Upper lobe of right lung (tissue), 1 donor: ENCODE data around the gene SLC13A3. TPM values are rescaled to one million over a fixed set of nuclear protein-coding genes. Genes with fewer than 3 reads are reported as not detected.
A peak's percentile ranks its signal among the peaks of the same experiment; 100 is the strongest.

Experiments
- ATAC-seq: fragments of 200-7000 bp; cut with Tn5 transposase; one replicate; pipeline ENCODE4 v1.9.1; 2020; ENCODE audit warnings: mild to moderate bottlenecking, moderate library complexity
- DNase-seq: peaks from one replicate; pipeline ENCODE4 v3.0.0-alpha.2; 2020
- H3K27ac ChIP-seq: fragments of 200-600 bp; one replicate; pipeline ENCODE4 v1.8.0; 2022
- H3K27me3 ChIP-seq: fragments of 200-600 bp; one replicate; pipeline ENCODE4 v1.8.0; 2022; ENCODE audit warnings: mild to moderate bottlenecking
- H3K36me3 ChIP-seq: fragments of 200-600 bp; one replicate; pipeline ENCODE4 v1.8.0; 2022
- H3K4me1 ChIP-seq: fragments of 200-600 bp; one replicate; pipeline ENCODE4 v1.8.0; 2022
- H3K4me3 ChIP-seq: fragments of 200-600 bp; one replicate; pipeline ENCODE4 v1.8.0; 2022; ENCODE audit warnings: mild to moderate bottlenecking
- H3K9me3 ChIP-seq: fragments of 200-600 bp; one replicate; pipeline ENCODE4 v1.8.0; 2022
- intact Hi-C: fragments of 100-400 bp; cut with DNase I; formaldehyde crosslinking; loops from one replicate; pipeline ENCODE4 v1.11.0; 2022
- total RNA-seq: library from RNA; stranded (reverse); fragmentation: NEBNext Ultra II Directional; extraction: Animal tissue kit (Norgen Biotek cat#: 25700); gene quantifications from one replicate; pipeline ENCODE4 v1.2.1, GENCODE V29; 2021
- TF ChIP-seq, protein P1 (sequence below): fragments of 200-600 bp; IDR thresholded peaks from one replicate; pipeline ENCODE4 v1.8.0; 2022; ENCODE audit warnings: antibody characterized with exemption
- donor health status: DM: no; HTN: yes; CAD: no; lungs with severe emphysema.

Gene SLC13A3
- total RNA-seq, 1 donor from 2014 or later, result 1.6 TPM

DNA sequence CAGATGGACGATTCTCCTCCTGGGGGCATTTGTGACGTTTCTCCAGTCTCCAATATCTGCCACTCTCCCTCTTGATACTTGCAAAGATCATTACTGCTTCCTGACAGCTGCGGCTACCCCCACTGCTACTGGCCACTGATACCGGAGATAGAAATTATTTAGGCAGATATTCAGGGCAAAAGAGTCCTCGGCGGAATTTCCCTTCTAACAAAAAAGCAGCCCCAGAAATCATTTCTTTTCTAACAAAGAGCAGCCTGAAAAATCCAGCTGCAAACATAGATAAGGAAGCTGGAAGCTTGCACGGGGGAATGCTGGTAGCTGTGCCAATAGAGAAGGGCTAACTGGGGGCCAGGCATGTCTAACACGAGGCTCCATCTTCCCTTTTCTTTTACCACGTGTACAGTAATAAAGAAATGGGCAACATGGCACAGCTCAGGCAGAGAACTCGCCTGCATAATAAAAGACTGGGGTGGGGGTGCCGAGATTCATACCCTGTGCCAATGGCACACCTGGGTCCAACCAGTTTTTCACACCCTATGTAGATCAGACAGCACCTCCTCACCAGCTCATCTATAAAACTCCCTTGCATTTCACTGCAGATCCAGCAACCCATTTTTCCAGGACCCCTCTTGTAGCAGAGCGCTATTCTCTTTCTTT, 31.9 kb upstream of the SLC13A3 start:
- DNase-seq, result no peak
- TF ChIP-seq, protein P1, sequence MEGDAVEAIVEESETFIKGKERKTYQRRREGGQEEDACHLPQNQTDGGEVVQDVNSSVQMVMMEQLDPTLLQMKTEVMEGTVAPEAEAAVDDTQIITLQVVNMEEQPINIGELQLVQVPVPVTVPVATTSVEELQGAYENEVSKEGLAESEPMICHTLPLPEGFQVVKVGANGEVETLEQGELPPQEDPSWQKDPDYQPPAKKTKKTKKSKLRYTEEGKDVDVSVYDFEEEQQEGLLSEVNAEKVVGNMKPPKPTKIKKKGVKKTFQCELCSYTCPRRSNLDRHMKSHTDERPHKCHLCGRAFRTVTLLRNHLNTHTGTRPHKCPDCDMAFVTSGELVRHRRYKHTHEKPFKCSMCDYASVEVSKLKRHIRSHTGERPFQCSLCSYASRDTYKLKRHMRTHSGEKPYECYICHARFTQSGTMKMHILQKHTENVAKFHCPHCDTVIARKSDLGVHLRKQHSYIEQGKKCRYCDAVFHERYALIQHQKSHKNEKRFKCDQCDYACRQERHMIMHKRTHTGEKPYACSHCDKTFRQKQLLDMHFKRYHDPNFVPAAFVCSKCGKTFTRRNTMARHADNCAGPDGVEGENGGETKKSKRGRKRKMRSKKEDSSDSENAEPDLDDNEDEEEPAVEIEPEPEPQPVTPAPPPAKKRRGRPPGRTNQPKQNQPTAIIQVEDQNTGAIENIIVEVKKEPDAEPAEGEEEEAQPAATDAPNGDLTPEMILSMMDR, result no peak
- intact Hi-C loops, result no loop called here
- Histone ChIP-seq H3K4me3 (peak overlapping the region; percentile 37), H3K4me1 (peaks cover 37% of the 10 kb centered on the region), H3K27me3 (no peaks in the 10 kb centered on the region), H3K9me3 (no peaks in the 10 kb centered on the region), H3K36me3 (peaks cover 20% of the 10 kb centered on the region), H3K27ac (no peak overlapping the region)
- ATAC-seq, result no peak

DNA sequence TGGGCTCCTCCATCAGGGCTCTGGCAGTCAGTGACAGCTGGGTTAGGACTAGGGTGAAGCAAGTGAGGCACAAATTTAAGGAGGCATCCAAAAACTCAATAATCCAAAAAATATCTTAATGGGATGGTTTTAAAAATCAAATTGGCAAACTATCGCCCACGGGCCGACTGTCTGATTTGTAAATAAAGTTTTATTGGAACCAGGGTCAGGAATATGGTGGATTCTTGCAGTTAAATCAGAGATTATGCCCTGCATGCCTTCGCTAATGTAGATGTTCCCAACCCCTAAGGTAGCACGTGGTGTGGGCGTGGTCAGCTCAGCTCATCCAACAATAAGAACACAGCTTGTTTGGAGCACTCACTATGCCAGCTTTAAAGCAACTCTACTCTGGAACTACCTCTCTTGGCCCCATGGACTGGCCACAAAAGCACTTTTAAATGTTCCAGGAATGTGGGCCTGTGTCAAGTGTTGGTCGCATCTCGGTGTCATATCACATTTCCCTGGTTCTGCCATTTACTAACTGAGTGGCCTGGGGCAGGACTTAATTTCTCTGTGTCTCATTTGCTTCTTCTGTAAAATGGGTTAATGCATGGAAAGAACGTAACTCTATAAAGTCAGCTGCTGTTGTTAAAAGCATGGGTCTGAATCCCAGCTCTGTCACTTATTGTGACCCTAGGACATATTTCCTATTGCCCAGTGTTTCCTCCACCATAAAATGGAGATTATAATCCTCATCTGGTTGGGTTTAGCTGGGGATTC, 31.0 kb upstream of the SLC13A3 start:
- H3K36me3 ChIP-seq, result peaks cover 20% of the 10 kb centered on the region
- ATAC-seq, result no peak

DNA sequence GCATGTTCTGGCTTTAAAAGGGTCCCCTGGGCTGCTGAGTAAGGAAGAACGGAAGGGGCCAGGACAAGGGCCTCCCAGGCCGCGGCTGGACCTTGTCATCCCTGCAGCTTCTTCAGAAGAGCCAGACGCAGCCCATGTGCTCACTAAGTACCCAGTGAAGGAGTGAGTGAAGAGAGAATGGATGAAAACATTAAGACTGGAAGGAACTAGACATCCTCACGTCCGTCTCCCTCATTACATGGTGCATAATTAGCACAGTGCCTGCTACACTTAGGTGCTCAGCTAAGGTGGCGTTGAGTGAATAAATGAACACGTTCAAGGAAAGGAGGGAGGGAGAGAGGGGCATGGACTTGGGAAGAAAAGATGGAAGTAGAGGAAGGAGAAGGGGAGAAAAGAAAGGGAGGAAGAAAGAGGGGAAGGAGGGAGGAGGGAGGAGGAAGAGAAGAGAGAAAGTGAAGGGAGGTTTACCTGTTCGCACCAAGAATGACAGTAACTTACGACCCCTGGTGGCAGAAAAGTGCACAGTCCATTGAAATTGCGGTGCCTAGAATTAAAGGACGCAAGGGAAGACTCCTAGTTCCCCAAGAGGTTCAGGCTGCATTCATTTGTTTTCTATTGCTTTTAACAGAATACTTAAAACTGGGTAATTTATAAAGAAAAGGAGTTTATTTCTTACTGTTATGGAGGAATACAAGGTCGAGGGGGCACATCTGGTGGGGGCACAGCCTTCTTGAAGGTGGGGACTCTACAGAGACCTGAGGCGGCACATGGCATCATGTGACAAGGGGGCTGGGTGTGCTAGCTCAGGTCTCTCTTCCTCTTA, 30.0 kb upstream of the SLC13A3 start:
- ATAC-seq (peak; percentile 62), DNase-seq (no peak)
- Histone ChIP-seq H3K27me3 (no peaks in the 10 kb centered on the region), H3K9me3 (no peaks in the 10 kb centered on the region), H3K4me3 (no peak overlapping the region), H3K36me3 (peaks cover 14% of the 10 kb centered on the region), H3K4me1 (peaks cover 19% of the 10 kb centered on the region), H3K27ac (no peak overlapping the region)
- TF ChIP-seq, protein P1, result peak; percentile 81
- intact Hi-C loops, result no loop called here

More for the DNA sequence above, 31.0 kb upstream of the SLC13A3 start:
- intact Hi-C loops, result no loop called here
- H3K4me3 ChIP-seq, result no peak overlapping the region
- no peaks in the 10 kb centered on the region for H3K27me3 ChIP-seq
- TF ChIP-seq, protein P1, result no peak
- no peak overlapping the region for H3K27ac ChIP-seq
- no peaks in the 10 kb centered on the region for H3K9me3 ChIP-seq
- peaks cover 28% of the 10 kb centered on the region for H3K4me1 ChIP-seq
- no peak for DNase-seq

DNA sequence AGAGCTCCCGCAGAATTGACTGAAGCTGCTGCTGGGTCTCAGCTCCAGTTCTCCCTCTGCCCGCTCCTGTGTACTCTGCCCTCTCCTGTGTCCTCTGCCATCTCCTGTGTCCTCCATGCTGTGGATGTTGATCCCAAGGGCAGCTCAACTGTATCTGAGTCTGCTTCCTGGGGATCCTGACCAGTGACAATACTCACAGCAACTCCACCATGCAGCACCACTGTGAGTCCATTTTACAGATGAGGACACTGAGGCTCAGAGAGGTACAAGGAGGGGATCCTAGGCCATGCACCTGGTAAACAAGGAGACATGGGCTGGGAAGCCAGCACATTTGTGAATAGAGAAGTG, 29.4 kb upstream of the SLC13A3 start:
- peaks cover 19% of the 10 kb centered on the region for H3K4me1 ChIP-seq
- DNase-seq (no peak), ATAC-seq (no peak)
- no peaks in the 10 kb centered on the region for H3K27me3 ChIP-seq
- H3K4me3 ChIP-seq, result no peak overlapping the region
- intact Hi-C loops, result no loop called here
- no peak overlapping the region for H3K27ac ChIP-seq
- H3K9me3 ChIP-seq, result no peaks in the 10 kb centered on the region
- peaks cover 9% of the 10 kb centered on the region for H3K36me3 ChIP-seq
- TF ChIP-seq, protein P1, result no peak

DNA sequence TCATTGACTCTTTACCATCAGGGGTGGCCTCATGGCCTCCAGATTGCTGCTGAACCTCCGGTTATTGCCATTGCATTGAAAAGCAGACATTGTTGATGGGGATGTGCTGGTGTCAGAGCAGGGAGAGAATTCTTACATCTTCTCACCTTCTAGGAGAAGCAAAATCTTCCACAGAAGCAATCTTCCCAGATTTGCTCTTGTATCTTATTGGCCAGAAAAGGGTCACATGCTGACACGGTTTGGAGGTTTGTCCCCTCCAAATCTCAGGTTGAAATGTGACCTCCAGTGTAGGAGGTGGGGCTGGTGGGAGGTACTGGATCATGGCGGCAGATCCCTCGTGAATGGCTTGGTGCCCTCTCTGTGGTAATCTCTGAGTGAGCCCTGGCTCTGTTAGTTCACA, 27.3 kb upstream of the SLC13A3 start:
- intact Hi-C loops, result no loop called here
- H3K4me3 ChIP-seq, result no peak overlapping the region
- no peak for ATAC-seq
- TF ChIP-seq, protein P1, result no peak
- peaks cover 15% of the 10 kb centered on the region for H3K4me1 ChIP-seq
- H3K27ac ChIP-seq, result no peak overlapping the region
- no peaks in the 10 kb centered on the region for H3K27me3 ChIP-seq
- DNase-seq, result no peak
- no peaks in the 10 kb centered on the region for H3K36me3 ChIP-seq
- no peaks in the 10 kb centered on the region for H3K9me3 ChIP-seq
